K562 treated with DMSO at 1 percent for 48 hours (cell line): ENCODE data around the gene PPME1. TPM values are rescaled to one million over a fixed set of nuclear protein-coding genes. Genes with fewer than 3 reads are reported as not detected.

Experiments
- total RNA-seq: library from RNA; unstranded; fragments of 300-600 nt; gene quantifications from 2 replicates; pipeline ENCODE4 v1.2.3, GENCODE V29; 2022; ENCODE audit warnings: low replicate concordance; ENCODE audit errors: extremely low read depth

PPME1 gene, protein sequence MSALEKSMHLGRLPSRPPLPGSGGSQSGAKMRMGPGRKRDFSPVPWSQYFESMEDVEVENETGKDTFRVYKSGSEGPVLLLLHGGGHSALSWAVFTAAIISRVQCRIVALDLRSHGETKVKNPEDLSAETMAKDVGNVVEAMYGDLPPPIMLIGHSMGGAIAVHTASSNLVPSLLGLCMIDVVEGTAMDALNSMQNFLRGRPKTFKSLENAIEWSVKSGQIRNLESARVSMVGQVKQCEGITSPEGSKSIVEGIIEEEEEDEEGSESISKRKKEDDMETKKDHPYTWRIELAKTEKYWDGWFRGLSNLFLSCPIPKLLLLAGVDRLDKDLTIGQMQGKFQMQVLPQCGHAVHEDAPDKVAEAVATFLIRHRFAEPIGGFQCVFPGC
- not detected in 2 replicates for total RNA-seq

DNA sequence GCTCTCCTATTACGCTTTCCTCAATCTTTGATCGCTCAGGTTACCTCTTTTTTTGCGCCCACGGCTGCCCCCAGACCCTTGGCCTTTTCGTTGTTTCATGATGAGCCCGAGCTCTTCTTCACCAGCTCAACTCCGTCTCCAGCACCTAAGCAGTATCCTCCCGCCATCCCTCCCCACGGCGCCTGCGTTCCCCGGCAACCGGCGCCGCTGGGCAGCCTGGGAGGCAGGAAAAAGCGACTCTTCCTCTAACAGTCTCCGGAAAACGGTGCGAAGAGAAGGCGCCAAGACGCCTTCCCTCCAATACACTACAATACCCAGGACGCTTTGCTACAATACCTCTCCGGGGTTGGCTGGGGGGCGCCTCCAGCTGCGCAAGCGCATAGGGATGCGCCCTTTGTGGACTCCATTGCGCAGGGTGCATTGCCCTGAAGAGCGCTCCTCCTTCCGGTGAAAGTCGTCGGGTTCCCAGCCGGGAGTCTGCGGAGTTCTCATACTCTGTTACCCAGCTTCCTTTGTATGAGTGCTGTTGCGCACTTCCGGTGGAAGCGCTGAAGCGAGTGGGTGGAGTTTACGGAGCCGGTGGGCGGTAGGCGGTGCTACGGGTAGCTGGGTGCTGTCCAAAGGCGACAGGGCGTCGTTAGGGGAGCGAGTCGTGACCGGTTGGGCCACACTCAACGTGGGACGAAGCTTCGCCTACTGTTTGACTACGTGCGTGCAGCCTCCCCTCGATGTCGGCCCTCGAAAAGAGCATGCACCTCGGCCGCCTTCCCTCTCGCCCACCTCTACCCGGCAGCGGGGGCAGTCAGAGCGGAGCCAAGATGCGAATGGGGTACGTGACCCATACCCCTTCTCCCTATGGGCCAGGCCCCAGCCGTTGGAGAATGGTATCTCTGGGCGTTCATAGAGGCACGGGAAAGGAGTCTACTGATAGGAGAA is at the start of gene PPME1, which contains the start of gene C2CD3:
Gene PPME1 (plus strand): TSS at position 596 of the 936 bp plus-strand sequence. CDS start 133 bp downstream, at position 729.
Gene C2CD3 (minus strand): TSS at position 309 of the 936 bp plus-strand sequence. CDS start 210 bp downstream, at position 99.

Other genes with a start within 250 kb of the PPME1 start
- gene DNAJB13, start 220.3 kb upstream of the PPME1 start, total RNA-seq: not detected in 2 replicates
- not detected in 2 replicates for gene UCP2, start 188.4 kb upstream of the PPME1 start, total RNA-seq
- not detected in 2 replicates for gene UCP3, start 162.2 kb upstream of the PPME1 start, total RNA-seq
- gene C2CD3, start 287 bp upstream of the PPME1 start, total RNA-seq: not detected in 2 replicates
- not detected in 2 replicates for gene P4HA3, start 140.4 kb downstream of the PPME1 start, total RNA-seq
- not detected in 2 replicates for gene PGM2L1, start 227.1 kb downstream of the PPME1 start, total RNA-seq